Stimulated activated CD8-positive, alpha-beta memory T cell treated with anti-CD3 and anti-CD28 coated beads, Interleukin-4, amount 100 ng/mL, for 24 hours (primary cell): ENCODE results near the gene SMDT1.
"Not testable (repeated sequence)": the region's sequence is repeated elsewhere in the genome, so short reads cannot be mapped to it uniquely, and the experiment has no call there.

Source experiments
- DNase-seq: peaks from one replicate; pipeline ENCODE4 v3.0.0-alpha.2; 2020; ENCODE audit warnings: low read depth

The SMDT1 gene

GRCh38 chr22:42111798-42112197, 32.3 kb downstream of the SMDT1 start:
- no peak for DNase-seq

- DNase-seq: not testable (repeated sequence)
Observed at GRCh38 chr22:42112793-42113192, 33.3 kb downstream of the SMDT1 start.

- DNase-seq: no peak
Observed at GRCh38 chr22:42114721-42115120, 35.2 kb downstream of the SMDT1 start.

- not testable (repeated sequence) for DNase-seq
Observed at GRCh38 chr22:42115420-42115830, 35.9 kb downstream of the SMDT1 start.

GRCh38 chr22:42116848-42117424, 37.4 kb downstream of the SMDT1 start:
- no peak for DNase-seq

GRCh38 chr22:42120231-42121021, 40.9 kb downstream of the SMDT1 start:
- DNase-seq: not testable (repeated sequence)

- DNase-seq: not testable (repeated sequence)
Observed at GRCh38 chr22:42123529-42123928, 44.0 kb downstream of the SMDT1 start.

- no peak for DNase-seq
Observed at GRCh38 chr22:42127606-42128005, 48.1 kb downstream of the SMDT1 start.

- DNase-seq: not testable (repeated sequence)
Observed at GRCh38 chr22:42128007-42128406, 48.5 kb downstream of the SMDT1 start.

- DNase-seq: not testable (repeated sequence)
Observed at GRCh38 chr22:42128776-42129694, 49.5 kb downstream of the SMDT1 start.

- not testable (repeated sequence) for DNase-seq
Observed at GRCh38 chr22:42130182-42130581, 50.7 kb downstream of the SMDT1 start.

GRCh38 chr22:42130639-42131431, 51.3 kb downstream of the SMDT1 start, which contains the start of gene CYP2D6:
CYP2D6 (minus strand) TSS chr22:42130810; CDS start chr22:42130791, 19 bp downstream.
- not testable (repeated sequence) for DNase-seq

- DNase-seq: no peak
Observed at GRCh38 chr22:42131562-42131961, 52.1 kb downstream of the SMDT1 start.

GRCh38 chr22:42132457-42132856, 53.0 kb downstream of the SMDT1 start:
- no peak for DNase-seq
